Subcutaneous abdominal adipose tissue (tissue), 5 donors: ENCODE results near the gene TAOK1.
A peak's percentile ranks its signal among the peaks of the same experiment; 100 is the strongest.
"Not testable (repeated sequence)": the region's sequence is repeated elsewhere in the genome, so short reads cannot be mapped to it uniquely, and the experiment has no call there.

Source experiments
- H3K27ac ChIP-seq: one replicate; pipeline ENCODE4 v1.7.0; 2013; ENCODE audit warnings: low read depth, mild to moderate bottlenecking, inconsistent platforms, low read length, moderate library complexity
- H3K27me3 ChIP-seq, 5 donors: one replicate each; pipeline ENCODE4 v1.7.0; 2013; ENCODE audit warnings: low read length in 5 of 5, inconsistent platforms in 1 of 5; ENCODE audit not compliant: control insufficient read depth in 5 of 5, insufficient read depth in 4 of 5
- H3K36me3 ChIP-seq, 5 donors: one replicate each; pipeline ENCODE4 v1.7.0; 2013; ENCODE audit warnings: low read length in 5 of 5; ENCODE audit not compliant: control insufficient read depth in 5 of 5, insufficient read depth in 5 of 5
- H3K4me1 ChIP-seq, 5 donors: one replicate each; pipeline ENCODE4 v1.7.0; 2013; ENCODE audit warnings: low read length in 5 of 5, mild to moderate bottlenecking in 3 of 5, moderate library complexity in 1 of 5; ENCODE audit not compliant: control insufficient read depth in 5 of 5, insufficient read depth in 5 of 5
- H3K4me3 ChIP-seq, 5 donors: one replicate each; pipeline ENCODE4 v1.7.0; 2013; ENCODE audit warnings: low read length in 5 of 5, low read depth in 1 of 5
- H3K9ac ChIP-seq, 5 donors: one replicate each; pipeline ENCODE4 v1.7.0; 2013; ENCODE audit warnings: low read length in 5 of 5, mild to moderate bottlenecking in 4 of 5, moderate library complexity in 3 of 5
- H3K9me3 ChIP-seq, 5 donors: one replicate each; pipeline ENCODE4 v1.7.0; 2013; ENCODE audit warnings: low read length in 5 of 5; ENCODE audit not compliant: control insufficient read depth in 5 of 5
- donor health status: healthy.
- donor health status: healthy.
- donor health status: healthy.
- donor health status: healthy.
- donor health status: healthy.

The TAOK1 gene

GRCh38 chr17:29389982-29390850, at the start of gene TAOK1:
TSS of gene TAOK1 (plus strand) at chr17:29390363. CDS start at chr17:29451549, 61,186 bp downstream.
- H3K9me3 ChIP-seq = no peaks in the 10 kb centered on the region

GRCh38 chr17:29341726-29342125, 48.4 kb upstream of the TAOK1 start:
- Histone ChIP-seq H3K27me3 (peaks cover 0 to 3% (median 0%) of the 10 kb centered on the region in 5 donors), H3K4me3 (no peak overlapping the region), H3K4me1 (no peaks in the 10 kb centered on the region), H3K9ac (no peak overlapping the region), H3K36me3 (no peaks in the 10 kb centered on the region), H3K9me3 (no peaks in the 10 kb centered on the region), H3K27ac (no peak overlapping the region)

More at GRCh38 chr17:29389982-29390850, at the start of gene TAOK1:
- peak within 1 kb of the TSS; percentile 90 for H3K27ac ChIP-seq
- H3K9ac ChIP-seq = peak within 1 kb of the TSS; percentile 87 to 97 (median 96)
- H3K27me3 ChIP-seq = no peaks in the 10 kb centered on the region
- H3K4me1 ChIP-seq = peaks cover 0 to 37% (median 32%) of the 10 kb centered on the region in 5 donors
- H3K36me3 ChIP-seq = no peaks in the 10 kb centered on the region
- H3K4me3 ChIP-seq = peak within 1 kb of the TSS; percentile 92 to 100 (median 96)

- Histone ChIP-seq H3K27ac (no peak overlapping the region), H3K4me1 (no peaks in the 10 kb centered on the region), H3K36me3 (no peaks in the 10 kb centered on the region), H3K9ac (no peak overlapping the region), H3K9me3 (no peaks in the 10 kb centered on the region), H3K4me3 (no peak overlapping the region), H3K27me3 (peaks cover 0 to 3% (median 0%) of the 10 kb centered on the region in 5 donors)
Observed at GRCh38 chr17:29342158-29342765, 47.9 kb upstream of the TAOK1 start.

- no peak overlapping the region for H3K27ac ChIP-seq
- no peak overlapping the region for H3K4me3 ChIP-seq
- H3K36me3 ChIP-seq = no peaks in the 10 kb centered on the region
- no peaks in the 10 kb centered on the region for H3K4me1 ChIP-seq
- no peaks in the 10 kb centered on the region for H3K9me3 ChIP-seq
- H3K9ac ChIP-seq = no peak overlapping the region
- peaks cover 0 to 3% (median 0%) of the 10 kb centered on the region in 5 donors for H3K27me3 ChIP-seq
Observed at GRCh38 chr17:29344201-29344856, 45.8 kb upstream of the TAOK1 start.

- H3K27ac ChIP-seq = no peak overlapping the region
- H3K36me3 ChIP-seq = no peaks in the 10 kb centered on the region
- H3K9ac ChIP-seq = no peak overlapping the region
- peaks cover 0 to 3% (median 0%) of the 10 kb centered on the region in 5 donors for H3K27me3 ChIP-seq
- no peaks in the 10 kb centered on the region for H3K4me1 ChIP-seq
- no peak overlapping the region for H3K4me3 ChIP-seq
- no peaks in the 10 kb centered on the region for H3K9me3 ChIP-seq
Observed at GRCh38 chr17:29345066-29345465, 45.1 kb upstream of the TAOK1 start.

- not testable (repeated sequence) for H3K4me1 ChIP-seq, H3K4me3 ChIP-seq, H3K36me3 ChIP-seq, H3K9ac ChIP-seq, H3K27me3 ChIP-seq, H3K27ac ChIP-seq, H3K9me3 ChIP-seq
Observed at GRCh38 chr17:29345470-29345869, 44.7 kb upstream of the TAOK1 start.

- H3K9ac ChIP-seq = no peak overlapping the region
- no peaks in the 10 kb centered on the region for H3K4me1 ChIP-seq
- no peaks in the 10 kb centered on the region for H3K36me3 ChIP-seq
- H3K4me3 ChIP-seq = no peak overlapping the region
- H3K9me3 ChIP-seq = no peaks in the 10 kb centered on the region
- no peak overlapping the region for H3K27ac ChIP-seq
- peaks cover 0 to 3% (median 0%) of the 10 kb centered on the region in 5 donors for H3K27me3 ChIP-seq
Observed at GRCh38 chr17:29346462-29346861, 43.7 kb upstream of the TAOK1 start.

GRCh38 chr17:29347831-29348629, 42.1 kb upstream of the TAOK1 start:
- Histone ChIP-seq H3K9me3 (no peaks in the 10 kb centered on the region), H3K27ac (no peak overlapping the region), H3K27me3 (peaks cover 0 to 3% (median 0%) of the 10 kb centered on the region in 5 donors), H3K9ac (no peak overlapping the region), H3K4me1 (no peaks in the 10 kb centered on the region), H3K4me3 (peak overlapping the region in 1 of 5 donors; percentile 1), H3K36me3 (no peaks in the 10 kb centered on the region)

- Histone ChIP-seq H3K9ac (no peak overlapping the region), H3K36me3 (no peaks in the 10 kb centered on the region), H3K27me3 (no peaks in the 10 kb centered on the region), H3K4me3 (no peak overlapping the region), H3K9me3 (no peaks in the 10 kb centered on the region), H3K4me1 (no peaks in the 10 kb centered on the region), H3K27ac (no peak overlapping the region)
Observed at GRCh38 chr17:29349409-29349808, 40.8 kb upstream of the TAOK1 start.
